ENCODE measurements around the gene SMAD6.

DNA sequence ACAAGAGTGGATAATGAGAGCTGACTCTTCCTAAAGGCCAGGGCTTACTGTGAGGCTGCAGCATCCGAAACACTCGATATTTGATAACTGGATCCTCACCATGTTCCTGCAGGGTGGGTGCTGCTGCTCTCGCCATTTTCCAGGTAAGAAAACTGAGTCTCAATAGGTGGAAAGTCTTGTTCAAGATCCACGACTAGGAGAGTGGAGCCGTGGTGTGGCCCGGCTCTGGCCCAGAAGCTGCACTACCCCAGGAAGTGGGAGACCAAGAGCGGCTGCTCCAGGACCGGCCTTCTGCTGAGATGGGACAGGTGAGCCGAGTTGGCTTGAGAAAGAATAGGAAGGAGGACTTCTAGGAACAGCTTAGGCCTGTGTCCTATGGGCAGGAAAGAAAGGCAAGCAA is 121.6 kb downstream of the SMAD6 start:
- no peak for TF ChIP-seq POLR2A (IDR thresholded peaks at IDR 0.05)
- TF ChIP-seq, protein P1, sequence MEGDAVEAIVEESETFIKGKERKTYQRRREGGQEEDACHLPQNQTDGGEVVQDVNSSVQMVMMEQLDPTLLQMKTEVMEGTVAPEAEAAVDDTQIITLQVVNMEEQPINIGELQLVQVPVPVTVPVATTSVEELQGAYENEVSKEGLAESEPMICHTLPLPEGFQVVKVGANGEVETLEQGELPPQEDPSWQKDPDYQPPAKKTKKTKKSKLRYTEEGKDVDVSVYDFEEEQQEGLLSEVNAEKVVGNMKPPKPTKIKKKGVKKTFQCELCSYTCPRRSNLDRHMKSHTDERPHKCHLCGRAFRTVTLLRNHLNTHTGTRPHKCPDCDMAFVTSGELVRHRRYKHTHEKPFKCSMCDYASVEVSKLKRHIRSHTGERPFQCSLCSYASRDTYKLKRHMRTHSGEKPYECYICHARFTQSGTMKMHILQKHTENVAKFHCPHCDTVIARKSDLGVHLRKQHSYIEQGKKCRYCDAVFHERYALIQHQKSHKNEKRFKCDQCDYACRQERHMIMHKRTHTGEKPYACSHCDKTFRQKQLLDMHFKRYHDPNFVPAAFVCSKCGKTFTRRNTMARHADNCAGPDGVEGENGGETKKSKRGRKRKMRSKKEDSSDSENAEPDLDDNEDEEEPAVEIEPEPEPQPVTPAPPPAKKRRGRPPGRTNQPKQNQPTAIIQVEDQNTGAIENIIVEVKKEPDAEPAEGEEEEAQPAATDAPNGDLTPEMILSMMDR (IDR thresholded peaks at IDR 0.05), result no peak
